Keratinocyte (primary cell): ENCODE data around the gene PCNX4. TPM values are rescaled to one million over a fixed set of nuclear protein-coding genes. Genes with fewer than 3 reads are reported as not detected.

Source experiments
- DNase-seq: peaks from one replicate; pipeline ENCODE4 v3.0.0-alpha.2; 2011; ENCODE audit warnings: low read depth, missing footprints, low spot score
- FAIRE-seq: peaks from 2 replicates; lab custom pipeline; 2011; peaks lifted over from hg19 to GRCh38; lab: Jason Lieb, UNC
- H2AFZ ChIP-seq: 2 replicates; pipeline ENCODE4 v1.6.0; 2012; ENCODE audit warnings: low read length, control low read depth, inconsistent platforms; ENCODE audit not compliant: control insufficient read depth
- H3K27ac ChIP-seq: 2 replicates; pipeline ENCODE4 v1.5.1; 2011; ENCODE audit warnings: low read length; ENCODE audit not compliant: control insufficient read depth, insufficient read depth
- H3K27me3 ChIP-seq: 3 replicates; pipeline ENCODE4 v1.6.0; 2011; ENCODE audit warnings: low read length; ENCODE audit not compliant: control insufficient read depth, insufficient read depth; ENCODE audit errors: extremely low read depth
- H3K36me3 ChIP-seq, 2 experiments: 2 replicates in 1 of 2; 3 replicates in 1 of 2; pipeline ENCODE4 v1.5.1; 2011; ENCODE audit warnings: low read length in 2 of 2, mild to moderate bottlenecking in 1 of 2; ENCODE audit not compliant: control insufficient read depth in 2 of 2, insufficient read depth in 2 of 2; ENCODE audit errors: extremely low read depth in 1 of 2
- H3K4me1 ChIP-seq: 3 replicates; pipeline ENCODE4 v1.5.1; 2011; ENCODE audit warnings: low read length; ENCODE audit not compliant: control insufficient read depth, insufficient read depth; ENCODE audit errors: extremely low read depth
- H3K4me2 ChIP-seq: 3 replicates; pipeline ENCODE4 v1.6.0; 2011; ENCODE audit warnings: low read depth, low read length; ENCODE audit not compliant: control insufficient read depth, insufficient read depth; ENCODE audit errors: extremely low read depth
- H3K4me3 ChIP-seq, 3 experiments: fragments of 200-600 bp in 1 of 3; sonication (generic) in 1 of 3; 2 replicates in 2 of 3; 3 replicates in 1 of 3; pipeline ENCODE4 v1.5.1; 2011 to 2016; ENCODE audit warnings: low read length in 3 of 3, mild to moderate bottlenecking in 3 of 3, control low read depth in 2 of 3, inconsistent platforms in 1 of 3, low read depth in 1 of 3, mixed read lengths in 1 of 3, mixed run types in 1 of 3, moderate library complexity in 1 of 3; ENCODE audit not compliant: control insufficient read depth in 2 of 3, insufficient read depth in 2 of 3; ENCODE audit errors: extremely low read depth in 1 of 3
- H3K79me2 ChIP-seq: 2 replicates; pipeline ENCODE4 v1.6.0; 2012; ENCODE audit warnings: low read length; ENCODE audit not compliant: control insufficient read depth, insufficient read depth
- H3K9ac ChIP-seq: 3 replicates; pipeline ENCODE4 v1.6.0; 2011; ENCODE audit warnings: low read length; ENCODE audit not compliant: control insufficient read depth, insufficient read depth; ENCODE audit errors: extremely low read depth
- H3K9me1 ChIP-seq: 3 replicates; pipeline ENCODE4 v1.6.0; 2011; ENCODE audit warnings: low read length; ENCODE audit not compliant: control insufficient read depth, insufficient read depth; ENCODE audit errors: extremely low read depth
- H3K9me3 ChIP-seq: 2 replicates; pipeline ENCODE4 v1.5.1; 2012; ENCODE audit warnings: low read depth, low read length; ENCODE audit not compliant: control insufficient read depth
- H4K20me1 ChIP-seq: 3 replicates; pipeline ENCODE4 v1.6.0; 2011; ENCODE audit warnings: low read length; ENCODE audit not compliant: control insufficient read depth, insufficient read depth; ENCODE audit errors: extremely low read depth
- CTCF ChIP-seq, 3 experiments: IDR thresholded peaks in 1 of 3; conservative IDR thresholded peaks in 1 of 3; optimal IDR thresholded peaks in 1 of 3; 2 replicates in 2 of 3; 3 replicates in 1 of 3; pipeline versions ENCODE3 to v1.5.1; 2011; ENCODE audit warnings: low read length in 3 of 3, mild to moderate bottlenecking in 3 of 3, moderate library complexity in 2 of 3, control low read depth in 1 of 3, inconsistent platforms in 1 of 3; ENCODE audit not compliant: insufficient read depth in 2 of 3; ENCODE audit errors: extremely low read depth in 1 of 3
- EZH2 ChIP-seq: IDR thresholded peaks from one replicate; pipeline ENCODE4 v1.6.1; 2012; ENCODE audit warnings: inconsistent platforms, mild to moderate bottlenecking, low read length, moderate library complexity
- dilution Hi-C: fragments of 300-500 bp; cut with MboI; formaldehyde crosslinking; loops from one replicate; pipeline ENCODE4 v1.7.0; 2020; ENCODE audit warnings: low sequenced_read_pairs; ENCODE audit not compliant: extremely low pct_ligation_motif_present
- polyA plus RNA-seq, 5 experiments: library from polyadenylated mRNA; depleted of rRNA in 3 of 5; stranded (reverse) in 3 of 5; stranded (forward) in 1 of 5; unstranded in 1 of 5; fragments of >200 nt; gene quantifications; 1 replicate in 1 of 5; 2 replicates in 3 of 5; 3 replicates in 1 of 5; pipeline versions ENCODE4 v1.2.1 to v1.2.3, GENCODE V29; 2011 to 2012; ENCODE audit warnings: missing spikeins in 2 of 5, low read depth in 1 of 5, low replicate concordance in 1 of 5

The PCNX4 gene
- polyA plus RNA-seq, 1 donor (not counting 4 experiments of a cell fraction or from before 2014, with no cell fraction given): 49.8 TPM

GRCh38 chr14:60090864-60091519 is 731 bp upstream of the PCNX4 start:
- H3K9me3 ChIP-seq: no peaks in the 10 kb centered on the region
- no peak for FAIRE-seq

GRCh38 chr14:60092526-60092920 is 800 bp downstream of the PCNX4 start:
- Histone ChIP-seq H3K4me1 (peaks cover 21% of the 10 kb centered on the region), H3K27me3 (no peaks in the 10 kb centered on the region), H3K9ac (peak overlapping the region; percentile 99), H2AFZ (peak overlapping the region; percentile 85), H3K27ac (peak overlapping the region; percentile 100), H3K9me1 (peaks cover 3% of the 10 kb centered on the region), H3K4me2 (peak overlapping the region; percentile 92), H3K4me3 (peak overlapping the region; percentile 68 to 99 (median 98)), H3K9me3 (no peaks in the 10 kb centered on the region), H3K79me2 (peaks cover 53% of the 10 kb centered on the region), H4K20me1 (peaks cover 6% of the 10 kb centered on the region), H3K36me3 (peaks cover 0 to under 1% of the 10 kb centered on the region in 2 experiments)
- dilution Hi-C loops: no loop called here
- TF ChIP-seq EZH2: no peak
- TF ChIP-seq CTCF (optimal IDR thresholded peaks at IDR 0.05 in 1 of 3, IDR thresholded peaks at IDR 0.05 in 1 of 3, conservative IDR thresholded peaks at IDR 0.05 in 1 of 3; ENCODE audit: extremely low read depth in 1 of 3, insufficient read depth in 2 of 3, low read length in 3 of 3): no peak
- FAIRE-seq (no peak), DNase-seq (no peak)

More at GRCh38 chr14:60090864-60091519, 731 bp upstream of the PCNX4 start:
- H3K27me3 ChIP-seq: no peaks in the 10 kb centered on the region
- no peaks in the 10 kb centered on the region for H3K36me3 ChIP-seq
- H3K27ac ChIP-seq: peak overlapping the region; percentile 100
- TF ChIP-seq CTCF (optimal IDR thresholded peaks at IDR 0.05 in 1 of 3, IDR thresholded peaks at IDR 0.05 in 1 of 3, conservative IDR thresholded peaks at IDR 0.05 in 1 of 3; ENCODE audit: extremely low read depth in 1 of 3, insufficient read depth in 2 of 3, low read length in 3 of 3): no peak
- TF ChIP-seq EZH2: no peak
- dilution Hi-C loops: no loop called here
- H3K79me2 ChIP-seq: peaks cover 38% of the 10 kb centered on the region
- no peak for DNase-seq
- H3K9ac ChIP-seq: peak overlapping the region; percentile 99
- H3K4me3 ChIP-seq: peak overlapping the region; percentile 68 to 99 (median 98)
- H2AFZ ChIP-seq: peak overlapping the region; percentile 99
- peaks cover 14% of the 10 kb centered on the region for H3K4me1 ChIP-seq
- peak overlapping the region; percentile 92 for H3K4me2 ChIP-seq
- H3K9me1 ChIP-seq: no peaks in the 10 kb centered on the region
- H4K20me1 ChIP-seq: peaks cover 1% of the 10 kb centered on the region
